Measurements from ENCODE around the gene DENND5B. TPM values are rescaled to one million over a fixed set of nuclear protein-coding genes. Genes with fewer than 3 reads are reported as not detected.

Gene DENND5B
- polyA plus RNA-seq, 2 of the 4 experiments (the other 2 are of a cell fraction): 15.5 to 55.2 TPM

DNA sequence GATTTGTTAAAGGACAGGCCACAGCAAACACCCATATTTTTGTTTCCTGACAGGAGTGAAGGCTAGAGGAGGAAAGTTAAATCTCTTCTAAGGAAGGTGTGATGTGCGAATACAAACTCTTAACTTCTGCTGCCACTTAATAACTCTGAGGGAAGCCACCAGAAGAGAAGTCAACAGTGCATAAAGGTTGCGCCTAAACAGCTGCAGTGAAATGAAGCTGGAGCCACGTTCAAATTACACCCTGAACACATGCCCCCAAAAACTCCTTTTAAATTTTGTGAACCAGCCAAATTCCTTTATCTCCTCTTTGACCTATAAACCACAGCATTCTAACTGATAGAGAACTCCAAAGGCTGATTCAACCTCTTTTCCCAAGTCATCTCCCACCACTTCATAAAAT lies 22.4 kb downstream of the DENND5B start:
- Histone ChIP-seq H3K4me1 (peaks cover 61% of the 10 kb centered on the region), H3K4me2 (no peak overlapping the region), H3K27ac (no peak overlapping the region), H3K4me3 (no peak overlapping the region), H3K9me3 (no peaks in the 10 kb centered on the region)
- TF ChIP-seq EHMT2 (IDR thresholded peaks at IDR 0.05; ENCODE audit: low read depth) (no peak), CBX8 (IDR thresholded peaks at IDR 0.05) (no peak), MYC (IDR thresholded peaks at IDR 0.05; ENCODE audit: borderline replicate concordance, low read length) (no peak), GATA3 (IDR thresholded peaks at IDR 0.05; ENCODE audit: borderline replicate concordance) (no peak), JUN (IDR thresholded peaks at IDR 0.05) (no peak), FOSL2 (IDR thresholded peaks at IDR 0.05) (no peak), FOSL2 (CRISPR knock-in tag; IDR thresholded peaks at IDR 0.05) (no peak), ZSCAN20 (CRISPR knock-in tag; IDR thresholded peaks at IDR 0.05) (no peak), ZFP36 (IDR thresholded peaks at IDR 0.05; ENCODE audit: borderline replicate concordance, partially characterized antibody) (no peak), NPAS2 (CRISPR knock-in tag; IDR thresholded peaks at IDR 0.05; ENCODE audit: borderline replicate concordance) (no peak), RCOR1 (IDR thresholded peaks at IDR 0.05; ENCODE audit: low read depth, low read length) (no peak), MAFK (IDR thresholded peaks at IDR 0.05; ENCODE audit: partially characterized antibody) (no peak), CEBPB (IDR thresholded peaks at IDR 0.05) (no peak), POLR2A (IDR thresholded peaks at IDR 0.05; ENCODE audit: low read length) (no peak), FOXS1 (CRISPR knock-in tag; IDR thresholded peaks at IDR 0.05) (no peak), RARB (CRISPR knock-in tag; IDR thresholded peaks at IDR 0.05) (no peak), TFCP2L1 (CRISPR knock-in tag; IDR thresholded peaks at IDR 0.05) (no peak)
- TF ChIP-seq, protein P1, sequence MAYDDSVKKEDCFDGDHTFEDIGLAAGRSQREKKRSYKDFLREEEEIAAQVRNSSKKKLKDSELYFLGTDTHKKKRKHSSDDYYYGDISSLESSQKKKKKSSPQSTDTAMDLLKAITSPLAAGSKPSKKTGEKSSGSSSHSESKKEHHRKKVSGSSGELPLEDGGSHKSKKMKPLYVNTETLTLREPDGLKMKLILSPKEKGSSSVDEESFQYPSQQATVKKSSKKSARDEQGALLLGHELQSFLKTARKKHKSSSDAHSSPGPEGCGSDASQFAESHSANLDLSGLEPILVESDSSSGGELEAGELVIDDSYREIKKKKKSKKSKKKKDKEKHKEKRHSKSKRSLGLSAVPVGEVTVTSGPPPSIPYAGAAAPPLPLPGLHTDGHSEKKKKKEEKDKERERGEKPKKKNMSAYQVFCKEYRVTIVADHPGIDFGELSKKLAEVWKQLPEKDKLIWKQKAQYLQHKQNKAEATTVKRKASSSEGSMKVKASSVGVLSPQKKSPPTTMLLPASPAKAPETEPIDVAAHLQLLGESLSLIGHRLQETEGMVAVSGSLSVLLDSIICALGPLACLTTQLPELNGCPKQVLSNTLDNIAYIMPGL (CRISPR knock-in tag; IDR thresholded peaks at IDR 0.05; ENCODE audit: borderline replicate concordance): no peak
- 90% methylated on average over 3 of the region's 3 CpGs for WGBS (ENCODE audit: missing lambda C conversion rate)
- ATAC-seq (no peak), FAIRE-seq (no peak), DNase-seq (ENCODE audit: low read depth in 1 of 2, low spot score in 1 of 2) (no peak)
- ChIA-PET POLR2A (no interaction called here), CTCF (interaction anchor here (1.0 to 1.1 kb wide), 3 partner anchors 9 to 43 kb away, joined by 3 to 4 read pairs (median 3); no protein-coding TSS in a partner anchor)

DNA sequence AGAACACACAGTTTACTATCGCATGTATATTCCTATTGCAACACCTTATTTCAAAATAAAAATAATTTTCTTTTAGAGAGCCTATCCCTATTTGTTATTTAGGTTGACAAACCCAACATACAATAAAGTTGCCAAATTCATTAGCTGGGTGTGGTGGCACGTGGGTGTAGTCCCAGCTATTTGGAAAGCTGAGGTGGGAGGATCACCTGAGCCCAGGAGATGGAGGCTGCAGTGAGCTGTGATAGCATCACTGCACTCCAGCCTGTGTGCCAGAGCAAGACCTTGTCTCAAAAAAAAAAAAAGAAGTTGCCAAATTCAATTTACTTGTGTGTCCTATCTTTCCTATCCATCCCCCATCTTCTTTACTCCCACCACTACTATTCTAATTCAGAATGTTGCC lies 23.9 kb downstream of the DENND5B start:
- 77% methylated on average over 2 of the region's 2 CpGs for WGBS (ENCODE audit: missing lambda C conversion rate)
- Histone ChIP-seq H3K4me2 (no peak overlapping the region), H3K4me1 (peaks cover 50% of the 10 kb centered on the region), H3K27ac (no peak overlapping the region), H3K4me3 (no peak overlapping the region), H3K9me3 (no peaks in the 10 kb centered on the region)
- DNase-seq (ENCODE audit: low read depth in 1 of 2, low spot score in 1 of 2) (no peak), FAIRE-seq (no peak), ATAC-seq (no peak)
- ChIA-PET POLR2A (no interaction called here), CTCF (interaction anchor here (0.6 to 1.0 kb wide), 2 partner anchors 10 to 164 kb away, joined by 3 to 8 read pairs; no protein-coding TSS in a partner anchor)
- TF ChIP-seq TFCP2L1 (CRISPR knock-in tag; IDR thresholded peaks at IDR 0.05) (no peak), ZNF302 (CRISPR knock-in tag; IDR thresholded peaks at IDR 0.05) (no peak), CHD4 (IDR thresholded peaks at IDR 0.05; ENCODE audit: borderline replicate concordance) (no peak), HOXB13 (CRISPR knock-in tag; IDR thresholded peaks at IDR 0.05; ENCODE audit: low read depth) (no peak), EP300 (IDR thresholded peaks at IDR 0.05) (no peak), EHMT2 (IDR thresholded peaks at IDR 0.05; ENCODE audit: low read depth) (no peak), ESRRA (IDR thresholded peaks at IDR 0.05; ENCODE audit: borderline replicate concordance, low read length) (no peak), JUN (IDR thresholded peaks at IDR 0.05) (no peak), RNF2 (IDR thresholded peaks at IDR 0.05; ENCODE audit: borderline replicate concordance, low read depth) (no peak), POLR2A (IDR thresholded peaks at IDR 0.05; ENCODE audit: low read length) (no peak), KDM5A (IDR thresholded peaks at IDR 0.05) (no peak)
- TF ChIP-seq, protein P2, sequence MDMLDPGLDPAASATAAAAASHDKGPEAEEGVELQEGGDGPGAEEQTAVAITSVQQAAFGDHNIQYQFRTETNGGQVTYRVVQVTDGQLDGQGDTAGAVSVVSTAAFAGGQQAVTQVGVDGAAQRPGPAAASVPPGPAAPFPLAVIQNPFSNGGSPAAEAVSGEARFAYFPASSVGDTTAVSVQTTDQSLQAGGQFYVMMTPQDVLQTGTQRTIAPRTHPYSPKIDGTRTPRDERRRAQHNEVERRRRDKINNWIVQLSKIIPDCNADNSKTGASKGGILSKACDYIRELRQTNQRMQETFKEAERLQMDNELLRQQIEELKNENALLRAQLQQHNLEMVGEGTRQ (IDR thresholded peaks at IDR 0.05): no peak
- TF ChIP-seq, protein P3, sequence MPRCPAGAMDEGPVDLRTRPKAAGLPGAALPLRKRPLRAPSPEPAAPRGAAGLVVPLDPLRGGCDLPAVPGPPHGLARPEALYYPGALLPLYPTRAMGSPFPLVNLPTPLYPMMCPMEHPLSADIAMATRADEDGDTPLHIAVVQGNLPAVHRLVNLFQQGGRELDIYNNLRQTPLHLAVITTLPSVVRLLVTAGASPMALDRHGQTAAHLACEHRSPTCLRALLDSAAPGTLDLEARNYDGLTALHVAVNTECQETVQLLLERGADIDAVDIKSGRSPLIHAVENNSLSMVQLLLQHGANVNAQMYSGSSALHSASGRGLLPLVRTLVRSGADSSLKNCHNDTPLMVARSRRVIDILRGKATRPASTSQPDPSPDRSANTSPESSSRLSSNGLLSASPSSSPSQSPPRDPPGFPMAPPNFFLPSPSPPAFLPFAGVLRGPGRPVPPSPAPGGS (IDR thresholded peaks at IDR 0.05): no peak

Data from A549 (cell line).